Forelimb muscle (tissue), 1 donor: ENCODE results near the gene PRKAR2A. TPM values are rescaled to one million over a fixed set of nuclear protein-coding genes. Genes with fewer than 3 reads are reported as not detected.
"Not testable (repeated sequence)": the region's sequence is repeated elsewhere in the genome, so short reads cannot be mapped to it uniquely, and the experiment has no call there.

Experiments used
- DNase-seq: peaks from one replicate; pipeline ENCODE4 v3.0.0-alpha.2; 2013; ENCODE audit warnings: low read depth
- polyA plus RNA-seq: library from polyadenylated mRNA; unstranded; fragments of 120-200 nt; gene quantifications from one replicate; pipeline ENCODE4 v1.2.1, GENCODE V29; 2013; ENCODE audit not compliant: insufficient read length

Gene PRKAR2A
- polyA plus RNA-seq, 1 donor: 41.3 TPM

DNA sequence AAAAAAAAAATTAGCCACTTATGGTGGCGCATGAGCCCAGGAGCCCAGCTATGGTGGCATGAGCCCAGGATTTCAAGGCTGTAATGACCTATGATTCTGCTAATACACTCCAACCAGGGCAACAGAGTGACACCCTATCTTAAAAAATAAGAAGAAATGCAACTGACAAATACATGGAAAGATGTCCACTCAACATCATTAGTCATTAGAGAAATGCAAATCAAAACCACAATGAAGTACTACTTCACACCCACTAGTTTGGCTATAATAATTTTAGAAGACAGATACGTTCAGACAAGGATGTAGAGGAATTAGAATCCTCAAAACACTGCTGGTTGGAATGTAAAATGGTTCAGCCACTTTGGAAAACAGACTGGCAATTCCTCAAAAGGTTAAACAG is 10.5 kb downstream of the PRKAR2A start:
- no peak for DNase-seq

DNA sequence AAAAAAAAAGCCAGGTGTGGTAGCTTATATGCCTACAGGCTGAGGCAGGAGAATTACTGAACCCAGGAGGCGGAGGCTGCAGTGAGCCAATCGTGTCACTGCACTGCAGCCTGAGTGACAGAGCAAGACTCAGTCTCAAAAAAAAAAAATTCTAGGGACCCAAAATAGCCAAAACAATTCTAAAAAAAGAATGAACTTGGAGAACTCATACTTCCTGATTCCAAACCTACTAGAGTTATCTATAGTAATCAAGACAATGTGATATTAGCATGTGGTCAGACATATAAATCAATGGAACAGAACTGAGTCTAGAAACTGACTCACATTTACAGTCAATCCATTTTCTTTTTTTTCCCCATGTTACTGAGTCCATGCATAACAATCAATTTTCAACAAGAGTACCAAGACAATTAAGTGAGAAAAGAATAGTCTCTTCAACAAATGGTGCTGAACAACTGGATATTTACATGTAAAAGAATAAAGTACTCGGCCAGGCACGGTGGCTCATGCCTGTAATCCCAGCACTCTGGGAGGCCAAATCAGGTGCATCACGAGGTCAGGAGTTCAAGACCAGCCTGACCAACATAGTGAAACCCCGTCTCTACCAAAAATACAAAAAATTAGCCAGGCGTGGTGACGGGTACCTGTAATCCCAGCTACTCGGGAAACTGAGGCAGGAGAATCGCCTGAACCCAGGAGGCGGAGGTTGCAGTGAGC is 11.9 kb downstream of the PRKAR2A start:
- no peak for DNase-seq

DNA sequence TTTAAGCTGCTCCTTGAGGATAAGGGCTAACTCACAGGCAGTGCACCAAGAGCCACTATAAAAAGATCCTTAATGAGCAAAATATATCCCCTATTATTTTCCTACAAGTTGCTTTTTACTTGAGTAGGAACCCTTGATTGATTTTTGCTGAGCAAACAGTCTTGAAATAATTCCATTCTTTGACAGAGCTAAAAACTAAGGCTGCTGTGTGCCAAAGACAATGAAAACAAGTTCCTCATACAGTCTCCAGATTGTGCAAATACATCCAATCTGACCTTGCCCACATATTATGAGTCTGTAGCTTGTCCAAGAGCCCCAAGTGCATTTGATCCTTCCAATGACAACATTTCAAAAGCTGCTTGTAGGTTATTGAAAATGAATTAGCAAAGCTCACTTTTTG is 15.0 kb downstream of the PRKAR2A start:
- DNase-seq: no peak

DNA sequence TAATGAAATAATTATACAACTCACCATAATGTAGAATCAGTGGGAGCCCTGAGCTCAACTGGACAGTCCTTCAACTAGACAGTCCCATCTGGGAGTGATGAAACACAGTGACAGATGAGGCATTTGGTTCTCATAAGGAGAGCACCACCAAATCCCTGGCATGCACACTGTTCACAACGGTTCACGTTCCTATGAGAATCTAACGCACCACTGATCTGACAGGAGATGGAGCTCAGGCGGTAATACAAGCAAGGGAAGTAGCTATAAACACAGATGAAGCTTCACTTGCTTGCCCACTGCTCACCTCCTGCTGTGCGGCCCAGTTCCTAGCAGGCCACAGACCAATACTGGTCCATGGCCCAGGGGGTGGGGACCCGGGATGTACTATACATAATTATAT is 17.0 kb downstream of the PRKAR2A start:
- no peak for DNase-seq

DNA sequence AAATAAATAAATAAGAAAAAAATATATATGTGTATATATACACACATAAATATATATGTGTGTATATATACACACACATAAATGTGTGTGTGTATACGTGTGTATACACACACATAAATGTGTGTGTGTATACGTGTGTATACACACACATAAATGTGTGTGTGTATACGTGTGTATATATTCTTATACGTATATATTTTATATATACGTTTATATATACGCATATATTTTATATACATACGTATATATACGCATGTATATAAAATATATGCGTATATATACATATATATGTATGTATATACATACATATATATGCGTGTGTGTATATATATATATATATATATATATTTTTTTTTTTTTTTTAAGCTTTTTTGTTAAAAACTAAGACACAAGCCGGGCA is 18.1 kb downstream of the PRKAR2A start:
- not testable (repeated sequence) for DNase-seq

DNA sequence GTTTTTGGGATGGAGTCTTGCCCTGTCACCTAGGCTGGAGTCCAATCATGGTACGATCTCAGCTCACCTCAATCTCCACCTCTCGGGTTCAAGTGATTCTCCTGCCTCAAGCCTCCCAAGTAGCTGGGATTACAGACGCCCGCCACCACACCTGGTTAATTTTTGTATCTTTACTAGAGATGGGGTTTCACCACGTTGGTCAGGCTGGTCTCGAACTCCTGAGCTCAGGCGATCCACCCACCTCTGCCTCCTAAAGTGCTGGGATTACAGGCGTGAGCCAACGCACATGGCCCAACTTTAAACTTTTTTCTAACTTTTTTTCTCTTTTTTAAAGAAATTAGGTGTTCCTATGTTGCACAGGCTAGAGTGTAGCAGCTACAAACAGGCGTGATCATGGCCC is 19.8 kb downstream of the PRKAR2A start:
- DNase-seq: not testable (repeated sequence)

DNA sequence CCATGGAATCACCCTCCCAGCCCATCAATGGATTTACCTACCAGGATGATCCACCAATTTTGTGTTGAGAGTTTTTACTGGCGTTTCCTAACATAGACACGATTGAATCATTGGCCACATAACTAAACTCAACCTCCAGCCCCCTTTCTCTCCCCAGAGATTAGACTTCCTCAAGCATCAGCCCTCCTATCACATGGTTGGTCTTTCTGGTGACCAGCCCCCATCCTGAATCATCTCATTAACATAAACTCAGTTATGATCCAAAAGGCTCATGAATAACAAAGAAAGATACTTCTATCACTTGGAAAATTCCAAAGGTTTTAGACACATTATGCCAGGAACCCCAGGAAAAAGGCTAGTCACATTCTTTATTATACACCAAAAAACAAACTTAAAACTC is 21.2 kb downstream of the PRKAR2A start:
- no peak for DNase-seq

DNA sequence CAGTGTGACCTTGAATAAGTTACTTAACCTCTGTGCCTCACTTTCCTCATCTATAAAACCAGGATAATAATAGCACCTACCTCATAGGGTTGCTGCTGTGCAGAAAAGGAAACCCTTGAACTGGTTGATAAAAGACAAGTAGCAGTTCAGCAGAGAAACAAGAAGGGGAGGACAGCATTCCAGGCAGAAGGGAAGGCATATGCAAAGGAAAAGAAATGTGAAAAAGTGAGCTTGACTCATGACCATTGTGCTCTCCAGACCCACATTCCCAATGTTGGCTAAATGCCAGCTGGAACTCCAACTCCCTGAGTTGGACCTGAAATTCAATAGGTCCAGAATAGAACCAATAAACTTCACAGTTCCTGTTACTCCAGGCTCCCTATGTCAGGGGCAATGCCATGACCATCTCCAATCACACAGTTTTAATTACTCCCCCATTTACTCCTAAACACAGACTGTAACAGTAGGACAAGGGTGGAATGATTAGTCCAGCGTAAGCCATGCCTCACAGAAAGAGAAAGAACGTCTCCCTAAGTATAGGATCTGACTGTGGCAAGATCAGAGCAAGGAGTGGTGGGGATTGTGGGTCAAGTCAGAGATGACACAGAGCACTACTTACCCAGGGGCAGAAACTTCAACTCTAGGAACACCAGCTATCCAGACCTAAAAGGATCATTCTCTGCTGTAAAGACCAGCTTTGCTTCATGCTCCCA is 26.9 kb downstream of the PRKAR2A start:
- DNase-seq: no peak

DNA sequence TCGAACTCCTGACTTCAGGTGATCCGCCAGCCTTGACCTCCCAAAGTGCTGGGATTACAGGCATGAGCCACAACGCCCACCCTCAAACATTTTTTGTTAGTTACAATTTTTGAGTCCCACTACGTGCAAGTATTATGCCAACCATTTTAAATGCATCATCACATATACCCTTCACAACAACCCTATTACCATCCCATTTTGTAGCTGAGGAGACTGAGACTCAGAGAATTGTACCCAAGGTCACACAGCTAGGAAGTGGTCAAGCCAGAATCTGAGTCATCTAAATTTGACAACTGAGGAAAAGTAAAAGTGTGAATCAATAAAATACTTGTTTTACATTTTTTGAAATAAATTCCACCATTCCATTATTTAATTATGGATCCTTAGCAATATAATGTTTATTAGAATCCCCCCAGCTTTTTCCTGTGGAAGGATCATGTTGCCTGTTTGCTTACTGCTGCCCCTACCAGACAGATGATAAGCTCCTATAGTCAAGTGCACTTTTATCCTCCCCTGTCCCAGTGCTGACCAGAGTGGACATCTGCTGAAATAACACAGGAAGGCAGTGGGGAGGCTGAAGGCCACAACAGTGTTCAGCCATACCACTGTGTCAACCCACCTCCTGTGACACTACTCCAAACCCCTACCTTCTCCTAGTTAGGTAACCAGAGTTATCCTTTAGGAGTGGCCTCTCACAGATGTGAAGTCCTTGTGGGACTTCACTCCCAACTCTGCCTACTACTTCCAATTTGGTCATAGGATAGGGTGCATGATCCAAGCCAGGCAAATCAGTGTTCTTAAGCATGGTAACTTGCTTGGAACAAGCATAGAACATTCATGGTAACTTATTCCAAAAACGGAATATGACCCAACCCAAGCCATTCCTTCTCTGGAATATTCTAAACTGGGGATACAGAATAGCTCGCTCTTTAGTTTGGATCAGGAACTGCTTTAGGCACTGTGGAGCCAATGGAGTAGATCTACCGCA is 28.1 kb downstream of the PRKAR2A start:
- no peak for DNase-seq

DNA sequence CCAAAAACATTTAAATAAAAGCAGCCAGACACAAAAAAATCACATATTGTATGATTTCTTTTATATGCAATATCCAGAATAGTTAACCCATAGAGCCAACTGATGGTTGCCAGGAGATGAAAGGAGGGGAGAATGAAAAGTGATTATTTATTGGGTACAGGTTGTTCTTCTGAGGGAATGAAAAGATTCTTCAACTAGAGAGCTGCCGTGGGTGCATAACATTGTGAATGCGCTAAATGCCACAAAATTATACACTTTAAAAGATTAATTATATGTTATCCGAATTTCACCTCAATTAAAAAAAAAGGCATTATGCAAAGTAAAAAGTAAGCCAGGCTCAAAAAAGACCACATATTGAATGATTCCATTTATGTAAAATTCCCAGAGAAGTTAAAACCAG is 36.1 kb downstream of the PRKAR2A start:
- no peak for DNase-seq

DNA sequence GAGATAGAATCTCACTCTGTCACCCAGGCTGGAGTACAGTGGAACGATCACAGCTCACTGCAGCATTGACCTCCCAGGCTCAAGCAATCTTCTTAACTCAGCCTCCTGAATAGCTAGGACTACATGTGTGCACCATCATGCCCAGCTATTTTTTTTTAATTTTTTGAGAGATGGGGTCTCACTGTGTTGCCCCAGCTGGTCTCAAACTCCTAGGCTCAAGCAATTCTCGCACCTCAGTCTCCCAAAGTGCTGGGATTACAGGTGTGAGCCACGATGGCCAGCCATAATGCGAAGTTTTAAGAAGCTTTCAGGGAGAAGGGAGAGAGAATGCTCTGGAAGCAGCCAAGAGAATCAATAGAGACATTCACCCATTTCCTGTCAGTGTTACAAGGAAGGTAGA is 42.7 kb downstream of the PRKAR2A start:
- DNase-seq: no peak

DNA sequence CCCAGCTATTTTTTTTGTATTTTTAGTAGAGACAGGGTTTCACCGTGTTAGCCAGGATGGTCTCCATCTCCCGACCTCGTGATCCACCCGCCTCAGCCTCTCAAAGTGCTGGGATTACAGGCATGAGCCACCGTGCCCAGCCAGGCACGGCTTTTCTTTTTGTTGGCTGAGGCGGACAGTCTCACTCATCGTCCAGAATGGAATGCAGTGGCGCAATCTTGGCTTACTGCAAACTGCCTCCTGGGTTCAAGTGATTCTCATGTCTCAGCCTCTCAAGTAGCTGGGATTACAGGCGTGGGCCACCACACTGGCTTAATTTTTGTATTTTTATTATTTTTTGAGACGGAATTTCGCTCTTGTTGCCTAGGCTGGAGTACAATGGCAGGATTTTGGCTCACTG is 46.8 kb downstream of the PRKAR2A start:
- DNase-seq: not testable (repeated sequence)

DNA sequence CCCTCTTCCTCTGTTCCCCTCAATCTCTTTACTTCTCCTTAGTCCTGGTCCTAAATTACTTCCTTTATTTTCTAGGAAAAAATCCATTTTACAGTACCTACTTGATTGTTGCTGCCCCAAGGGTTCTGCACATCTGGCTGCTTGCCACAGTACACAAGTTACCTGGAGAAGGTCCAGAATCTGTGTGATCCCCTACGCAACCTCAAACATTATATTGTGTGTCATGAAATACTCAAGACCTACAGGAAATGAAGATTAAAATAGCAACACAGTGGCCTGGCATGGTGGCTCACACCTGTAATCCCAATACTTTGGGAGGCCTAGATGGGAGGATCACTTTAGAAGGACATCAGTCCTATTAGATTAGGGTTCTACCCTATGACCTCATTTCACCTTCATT is 48.7 kb downstream of the PRKAR2A start:
- DNase-seq: no peak

DNA sequence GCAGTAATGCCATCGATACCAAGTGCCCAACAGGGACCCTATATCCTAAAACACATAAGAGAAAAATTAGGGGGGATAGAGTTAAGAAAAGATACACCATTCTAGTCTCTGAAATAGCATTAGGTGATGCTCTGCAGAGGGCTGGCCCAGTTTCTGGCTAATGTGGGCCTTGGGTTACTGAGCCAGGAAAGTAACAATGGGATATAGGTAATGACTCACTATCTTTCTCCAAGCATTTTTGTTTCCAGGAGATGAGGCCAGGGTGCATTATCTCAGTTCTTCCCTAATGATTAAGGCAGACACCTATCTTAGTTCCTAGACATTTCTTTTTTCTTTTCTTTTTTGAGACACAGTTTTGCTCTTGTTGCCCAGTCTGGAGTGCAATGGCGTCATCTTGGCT is 50.0 kb downstream of the PRKAR2A start:
- no peak for DNase-seq

DNA sequence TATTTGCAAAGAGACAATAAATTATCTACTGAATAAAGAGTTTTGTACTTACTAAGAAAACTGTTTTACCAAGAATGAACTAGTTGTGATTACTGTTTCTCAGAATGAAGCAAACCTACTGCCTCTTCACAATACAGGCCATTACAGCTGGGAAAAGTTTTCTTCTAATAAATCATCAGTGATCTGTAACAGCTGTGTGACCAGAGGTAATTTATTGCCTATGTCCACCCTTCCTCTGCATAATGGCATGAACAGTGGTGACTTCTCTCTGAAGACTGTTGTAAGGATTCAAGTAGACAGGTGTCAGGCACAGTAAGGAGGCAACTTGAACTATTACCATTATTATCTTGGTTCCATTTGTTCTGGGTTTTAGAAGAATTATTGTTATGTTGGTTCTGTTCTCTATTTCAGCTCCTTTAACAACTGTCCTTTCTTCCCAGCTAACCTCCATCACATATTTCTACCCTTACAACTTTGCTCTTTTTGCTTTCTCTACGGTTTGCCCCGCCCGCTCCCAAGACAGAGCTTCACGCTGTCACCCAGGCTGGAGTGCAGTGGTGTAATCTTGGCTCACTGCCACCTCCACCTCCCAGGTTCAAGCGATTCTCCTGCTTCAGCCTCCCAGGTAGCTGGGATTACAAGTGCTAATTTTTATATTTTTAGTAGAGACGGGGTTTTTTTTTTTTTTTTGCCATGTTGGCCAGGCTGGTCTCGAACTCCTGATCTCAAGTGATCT is 51.5 kb downstream of the PRKAR2A start:
- DNase-seq: no peak

DNA sequence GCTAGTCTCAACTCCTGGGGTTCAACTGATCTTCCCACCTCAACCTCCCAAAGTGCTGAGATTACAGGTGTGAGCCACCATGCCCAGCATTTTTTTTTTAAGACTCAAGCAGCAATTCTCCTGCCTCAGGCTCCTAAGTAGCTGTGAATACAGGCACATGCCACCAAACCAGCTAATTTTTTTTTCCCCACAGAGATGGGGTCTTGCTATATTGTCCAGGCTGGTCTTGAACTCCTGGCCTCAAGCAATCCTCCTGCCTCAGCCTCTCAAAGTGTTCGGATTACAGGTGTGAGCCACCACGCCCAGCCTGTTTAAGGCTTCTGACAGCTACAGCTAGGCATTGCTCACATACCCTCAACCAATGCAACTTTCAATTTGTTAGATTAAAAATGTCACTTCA is 54.2 kb downstream of the PRKAR2A start:
- DNase-seq: not testable (repeated sequence)

DNA sequence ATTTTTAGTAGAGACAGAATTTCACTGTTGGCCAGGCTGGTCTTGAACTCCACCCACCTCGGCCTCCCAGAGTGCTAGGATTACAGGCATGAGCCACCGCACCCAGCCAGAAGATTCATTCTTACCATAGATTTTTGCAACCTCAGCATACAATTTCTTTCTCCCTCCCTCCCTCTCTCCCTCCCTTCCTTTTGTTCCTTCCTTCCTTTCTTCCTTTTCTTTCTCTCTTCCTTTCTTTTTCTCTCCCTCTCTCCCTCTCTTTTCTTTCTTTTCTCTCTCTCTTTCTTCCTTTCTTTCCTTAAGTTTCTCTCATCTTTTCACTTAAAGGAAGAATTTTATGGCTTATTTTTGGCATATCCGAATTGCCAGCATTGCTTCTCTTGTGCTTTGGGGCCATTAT is 58.0 kb downstream of the PRKAR2A start:
- DNase-seq: no peak

DNA sequence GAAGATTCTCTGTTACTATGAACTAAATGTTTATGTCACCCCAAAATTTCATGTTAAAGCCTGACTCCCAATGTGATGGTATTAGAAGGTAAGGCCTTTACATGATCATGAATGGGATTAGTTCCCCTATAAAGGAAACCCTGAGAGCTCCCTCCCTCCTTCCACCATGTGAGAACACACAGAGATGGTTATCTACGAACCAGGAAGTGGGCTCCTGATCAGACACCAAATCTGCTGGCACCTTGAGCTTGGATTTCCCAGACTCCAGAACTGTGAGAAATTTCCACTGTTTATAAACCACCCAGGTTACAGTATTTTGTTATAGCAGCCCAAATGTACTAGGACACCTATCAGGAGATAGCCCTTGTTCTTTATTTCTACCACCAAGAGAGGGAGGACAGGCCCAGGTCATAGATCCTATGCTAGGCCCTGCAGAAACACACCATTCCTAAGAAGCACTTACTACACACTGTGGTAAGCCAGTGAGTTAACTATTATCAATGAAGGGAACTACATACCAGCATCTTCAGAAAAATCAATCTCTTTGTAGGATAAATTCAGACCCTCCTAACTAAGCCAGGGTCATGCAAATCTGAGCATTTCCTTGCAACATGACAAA is 59.0 kb downstream of the PRKAR2A start:
- DNase-seq: no peak

DNA sequence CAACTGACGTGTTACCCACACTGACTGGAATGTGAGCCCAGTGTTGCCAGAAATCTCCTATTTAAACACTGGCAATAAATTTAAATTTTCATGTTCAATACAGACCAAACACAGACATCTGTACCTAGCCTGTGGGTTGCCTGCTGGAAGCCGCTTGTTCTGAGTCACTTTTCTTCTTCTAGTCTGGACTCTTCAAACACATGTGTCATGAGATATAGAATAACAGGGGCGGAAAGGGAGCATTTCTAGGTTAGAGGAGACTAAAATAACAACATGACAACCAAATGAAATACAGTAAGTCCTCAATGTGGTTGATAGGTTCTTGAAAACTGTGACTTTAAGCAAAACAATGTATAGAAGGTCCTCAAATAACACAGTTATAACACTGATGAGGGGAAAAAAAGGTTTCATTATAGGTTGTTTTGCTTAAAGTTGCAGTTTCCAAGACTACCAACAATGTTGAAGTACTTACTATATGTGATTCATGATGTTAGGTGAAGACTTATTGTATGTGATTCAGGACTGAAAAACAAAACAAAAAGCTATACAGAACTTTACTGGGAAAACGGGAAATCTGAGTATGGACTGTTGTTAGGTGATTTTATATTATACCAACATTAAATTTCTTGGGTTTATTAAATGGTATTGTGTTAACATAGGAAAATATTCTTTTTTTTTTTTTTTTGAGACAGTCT is 63.1 kb downstream of the PRKAR2A start:
- no peak for DNase-seq

DNA sequence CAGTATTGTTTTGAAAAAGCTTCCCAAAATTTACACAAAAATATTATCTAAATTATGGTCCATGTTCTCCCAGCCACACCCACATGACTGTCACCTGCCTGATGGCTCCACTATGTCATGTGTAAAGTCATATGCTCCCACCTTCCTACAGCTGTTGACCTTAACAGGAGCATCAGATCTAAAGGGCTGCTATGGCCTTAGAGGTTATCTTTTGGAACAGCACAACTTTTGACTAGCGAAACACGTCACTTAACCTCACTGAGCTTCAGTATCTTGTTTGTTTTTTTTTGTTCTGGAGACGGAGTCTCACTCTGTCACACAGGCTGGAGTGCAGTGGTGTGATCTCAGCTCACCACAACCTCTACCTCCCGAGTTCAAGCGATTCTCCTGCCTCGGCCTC is 64.4 kb downstream of the PRKAR2A start:
- DNase-seq: no peak

DNA sequence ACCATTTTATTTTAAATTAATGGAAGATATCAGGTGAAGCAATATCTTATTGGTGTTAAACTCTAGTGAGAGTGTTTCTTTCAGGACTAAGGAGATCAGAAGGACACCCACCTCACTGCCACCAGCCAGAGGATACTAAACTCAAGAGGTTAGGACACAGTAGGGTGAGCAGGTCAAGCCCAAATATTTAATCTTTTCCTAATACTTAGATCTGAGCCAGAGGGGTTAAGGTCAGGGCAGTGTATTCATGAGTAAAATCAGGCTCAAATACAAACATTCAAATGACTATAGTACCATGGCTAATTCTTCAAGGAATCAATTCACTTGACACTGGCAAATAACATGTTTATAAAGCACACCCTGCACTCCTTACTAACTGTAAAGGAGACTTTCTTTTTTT is 65.6 kb downstream of the PRKAR2A start:
- no peak for DNase-seq
